CD4-positive, alpha-beta T cell treated with Interleukin-6 for 4 hours (primary cell): ENCODE results near the gene LINGO1.

Experiments
- DNase-seq: peaks from one replicate; pipeline ENCODE4 v3.0.0-alpha.2; 2020; ENCODE audit warnings: mixed read lengths

Gene LINGO1

GRCh38 chr15:77567202-77567601 is 65.5 kb downstream of the LINGO1 start:
- DNase-seq: no peak

- DNase-seq: no peak
Observed at GRCh38 chr15:77566092-77566491, 66.6 kb downstream of the LINGO1 start.

GRCh38 chr15:77565378-77565915 is 67.3 kb downstream of the LINGO1 start:
- no peak for DNase-seq

GRCh38 chr15:77564938-77565337 is 67.8 kb downstream of the LINGO1 start:
- DNase-seq: no peak

- no peak for DNase-seq
Observed at GRCh38 chr15:77564341-77564740, 68.4 kb downstream of the LINGO1 start.

- DNase-seq: no peak
Observed at GRCh38 chr15:77563623-77564156, 69.0 kb downstream of the LINGO1 start.
